ENCODE data around the gene MUC5B. TPM values are rescaled to one million over a fixed set of nuclear protein-coding genes. Genes with fewer than 3 reads are reported as not detected.

The MUC5B gene
- total RNA-seq, 1 experiment from 2014 or later, result not detected

DNA sequence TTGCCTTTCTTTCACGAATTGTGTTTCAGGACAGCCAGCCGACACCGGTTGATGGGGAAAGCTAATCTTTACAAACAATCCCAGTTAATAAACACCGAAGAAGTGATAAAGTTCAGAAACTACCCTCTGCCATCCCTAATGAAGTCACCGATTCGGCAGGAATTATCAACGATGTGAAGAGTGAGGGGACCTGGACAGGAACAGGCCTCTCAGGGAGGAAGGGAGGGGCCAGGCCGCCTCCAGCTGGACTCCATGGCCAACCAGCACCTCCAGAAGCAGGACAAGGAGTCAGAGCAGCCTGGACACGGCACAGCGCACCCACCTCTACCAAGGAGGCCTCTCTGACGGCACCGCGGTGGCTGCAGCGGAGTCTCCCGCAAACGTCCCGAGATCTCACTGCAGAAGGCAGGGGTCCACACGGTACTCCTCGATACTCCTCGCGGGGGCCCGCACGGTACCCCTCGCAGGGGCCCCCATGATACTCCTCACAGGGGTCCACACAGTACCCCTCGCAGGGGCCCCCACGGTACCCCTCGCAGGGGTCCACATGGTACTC is 82.7 kb downstream of the MUC5B start:
- Histone ChIP-seq H3K4me3 (no peak overlapping the region), H3K9me3 (replicated peaks) (no peaks in the 10 kb centered on the region), H3K27me3 (no peaks in the 10 kb centered on the region), H3K27ac (no peak overlapping the region), H3K36me3 (no peaks in the 10 kb centered on the region), H3K4me1 (no peaks in the 10 kb centered on the region)
- no peak for DNase-seq

DNA sequence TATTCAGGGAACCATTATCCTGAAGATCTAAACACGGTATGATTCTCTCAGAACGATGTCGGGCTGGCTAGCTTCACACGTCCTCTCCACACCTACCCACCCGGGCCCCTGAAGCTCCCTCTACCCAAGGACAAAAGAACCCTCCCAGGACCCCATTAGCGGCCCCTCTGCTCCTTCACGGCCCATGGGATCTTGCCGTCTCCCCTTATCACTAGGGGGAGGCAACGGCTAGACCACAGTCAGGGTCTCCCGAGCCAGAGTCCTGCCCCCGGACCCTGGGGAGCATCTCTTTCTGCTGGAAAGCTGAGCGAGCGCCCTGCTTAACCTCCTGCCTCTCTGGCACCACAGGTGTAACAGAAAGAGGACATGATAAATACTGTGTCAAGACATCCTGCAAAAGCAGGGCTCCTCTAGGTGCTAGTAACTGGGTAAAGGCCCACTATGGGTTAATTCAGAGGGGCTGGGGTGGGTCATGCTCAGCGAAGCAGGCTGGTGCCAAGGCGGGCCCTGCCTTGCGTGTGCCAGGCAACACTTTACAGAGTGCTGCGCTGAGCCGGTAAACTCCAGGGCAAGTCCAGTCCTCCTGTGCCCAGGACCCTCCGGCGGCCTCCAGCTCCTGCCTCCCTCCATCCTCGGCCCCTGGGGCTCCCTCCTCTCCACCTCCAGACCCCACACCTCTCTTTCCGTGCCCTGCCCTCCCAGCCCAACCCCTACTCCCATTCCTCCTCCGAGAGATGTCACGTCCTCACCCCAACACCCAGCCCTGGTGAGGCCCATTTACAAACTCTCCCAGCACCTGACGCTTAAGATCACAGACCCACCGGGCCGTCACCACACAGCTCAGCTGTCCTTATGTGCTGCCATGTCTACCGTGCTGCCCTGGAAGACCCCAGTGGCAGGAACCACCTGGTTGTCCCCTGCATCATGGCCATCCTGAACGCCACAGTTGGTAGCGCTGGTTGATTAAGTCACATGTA is 83.6 kb downstream of the MUC5B start:
- DNase-seq, result no peak
- Histone ChIP-seq H3K27ac (no peak overlapping the region), H3K9me3 (replicated peaks) (no peaks in the 10 kb centered on the region; the same call in 1 of the 2 replicates), H3K36me3 (no peaks in the 10 kb centered on the region), H3K4me3 (no peak overlapping the region), H3K4me1 (no peaks in the 10 kb centered on the region), H3K27me3 (no peaks in the 10 kb centered on the region)

DNA sequence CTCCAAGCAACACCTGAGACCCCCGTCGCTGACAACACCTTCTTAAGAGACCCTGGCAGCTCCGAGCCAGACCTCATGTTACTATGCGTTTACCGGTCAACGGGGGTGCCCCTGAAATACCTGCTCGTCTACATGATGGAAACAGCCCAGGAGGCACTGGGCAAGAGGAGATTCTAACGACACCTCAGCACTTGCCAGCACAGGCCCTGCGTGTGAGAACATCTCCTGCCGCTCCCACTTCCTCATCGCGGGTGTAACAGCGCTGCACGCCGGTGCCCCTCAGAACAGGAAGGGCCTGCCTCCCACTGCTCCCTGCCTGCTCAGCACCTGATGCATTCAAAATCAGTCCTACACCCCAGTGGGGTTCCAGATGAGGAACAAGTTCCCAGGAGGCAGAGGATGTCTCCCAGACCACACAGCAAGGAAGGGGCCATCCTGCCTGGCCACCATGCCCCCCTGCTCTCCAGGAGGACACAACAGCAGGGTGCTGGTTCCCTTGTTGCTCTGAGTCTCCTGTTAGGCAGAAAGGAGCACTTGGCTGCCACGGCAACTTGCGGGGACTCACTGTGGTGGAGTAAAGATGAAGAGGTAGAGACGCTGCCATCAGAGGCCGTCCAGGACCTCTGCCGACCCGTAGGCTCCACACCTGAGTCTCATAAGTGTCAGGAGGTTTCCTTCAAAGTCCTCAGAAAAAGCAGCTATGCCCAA is 84.5 kb downstream of the MUC5B start:
- H3K27ac ChIP-seq, result no peak overlapping the region
- H3K4me1 ChIP-seq, result no peaks in the 10 kb centered on the region
- no peak for DNase-seq
- H3K9me3 ChIP-seq (replicated peaks), result no peaks in the 10 kb centered on the region; the same call in 1 of the 2 replicates
- H3K4me3 ChIP-seq, result no peak overlapping the region
- no peaks in the 10 kb centered on the region for H3K27me3 ChIP-seq
- no peaks in the 10 kb centered on the region for H3K36me3 ChIP-seq

DNA sequence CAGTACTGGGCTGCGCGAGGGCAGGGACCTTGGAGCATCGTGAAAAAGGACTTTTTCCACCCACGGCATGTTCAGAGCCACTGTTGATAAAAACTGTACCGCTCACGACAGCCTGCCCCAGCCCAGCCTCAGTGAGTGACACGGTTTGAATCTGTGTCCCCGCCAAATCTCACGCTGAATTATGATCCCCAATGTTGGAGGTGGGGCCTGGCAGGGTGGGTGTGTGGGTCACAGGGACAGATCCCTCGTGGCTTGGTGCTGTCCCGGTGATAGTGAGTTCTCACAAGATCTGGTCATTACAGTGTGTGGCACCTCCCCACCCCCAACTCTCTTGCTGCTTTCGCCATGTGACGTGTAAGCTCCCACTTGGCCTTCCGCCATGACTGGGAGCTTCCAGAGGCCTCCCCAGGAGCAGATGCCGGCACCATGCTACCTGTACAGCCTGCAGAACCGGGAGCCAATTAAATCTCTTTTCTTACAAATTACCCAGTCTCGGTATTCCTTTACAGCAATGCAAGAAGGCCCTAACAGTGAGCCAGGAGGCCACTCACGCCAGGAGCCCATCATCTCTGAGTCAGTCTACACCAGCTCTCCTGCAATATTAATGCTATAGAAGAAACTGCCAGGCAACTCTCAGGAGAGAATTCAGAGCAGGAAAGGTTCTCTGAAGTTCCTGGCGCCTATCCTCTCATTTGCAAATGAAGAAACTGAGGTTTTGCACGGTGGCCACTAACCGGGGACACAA is 85.3 kb downstream of the MUC5B start:
- H3K4me1 ChIP-seq, result no peaks in the 10 kb centered on the region
- no peaks in the 10 kb centered on the region for H3K27me3 ChIP-seq
- peak overlapping the region; percentile 65 for H3K4me3 ChIP-seq
- no peaks in the 10 kb centered on the region; the same call in 1 of the 2 replicates for H3K9me3 ChIP-seq (replicated peaks)
- H3K27ac ChIP-seq, result no peak overlapping the region
- DNase-seq, result no peak
- H3K36me3 ChIP-seq, result no peaks in the 10 kb centered on the region

DNA sequence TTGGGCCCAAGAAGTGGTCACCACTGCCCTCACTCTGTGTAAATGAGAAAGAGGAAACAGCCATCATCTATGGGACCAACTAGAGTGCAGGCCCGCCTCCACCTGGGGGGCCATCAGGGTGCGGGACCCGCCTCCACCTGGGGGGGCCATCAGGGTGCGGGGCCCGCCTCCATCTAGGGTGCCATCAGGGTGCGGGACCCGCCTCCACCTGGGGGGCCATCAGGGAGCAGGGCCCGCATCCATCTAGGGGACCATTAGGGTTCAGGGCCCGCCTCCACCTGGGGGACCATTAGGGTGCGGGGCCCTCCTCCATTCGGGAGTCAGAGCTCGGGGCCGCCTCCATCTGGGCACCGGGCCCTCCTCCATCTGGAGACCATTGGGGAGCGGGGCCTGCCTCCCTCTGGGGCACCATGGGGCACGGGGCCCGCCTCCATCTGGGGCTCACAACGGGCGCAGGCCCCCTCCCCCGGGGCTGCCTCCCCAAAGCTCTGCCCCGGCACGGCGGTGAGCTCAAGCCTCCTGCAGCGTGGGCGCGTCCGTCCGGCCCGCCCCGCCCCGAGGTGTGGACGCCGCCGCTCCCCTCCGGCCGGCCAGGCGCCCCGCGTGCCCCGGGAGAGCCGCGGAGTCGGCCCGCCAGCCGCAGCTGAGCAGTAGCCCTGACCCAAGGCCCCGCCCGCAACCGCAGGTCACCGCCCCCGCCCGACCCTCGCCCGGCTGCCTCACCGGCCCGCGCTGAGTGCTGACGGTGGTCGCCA is 86.1 kb downstream of the MUC5B start:
- Histone ChIP-seq H3K4me3 (peak overlapping the region; percentile 65), H3K27me3 (no peaks in the 10 kb centered on the region), H3K36me3 (no peaks in the 10 kb centered on the region), H3K27ac (no peak overlapping the region), H3K4me1 (no peaks in the 10 kb centered on the region), H3K9me3 (replicated peaks) (no peaks in the 10 kb centered on the region; the same call in 1 of the 2 replicates)
- peak in 1 of 2 experiments; percentile 24 for DNase-seq

DNA sequence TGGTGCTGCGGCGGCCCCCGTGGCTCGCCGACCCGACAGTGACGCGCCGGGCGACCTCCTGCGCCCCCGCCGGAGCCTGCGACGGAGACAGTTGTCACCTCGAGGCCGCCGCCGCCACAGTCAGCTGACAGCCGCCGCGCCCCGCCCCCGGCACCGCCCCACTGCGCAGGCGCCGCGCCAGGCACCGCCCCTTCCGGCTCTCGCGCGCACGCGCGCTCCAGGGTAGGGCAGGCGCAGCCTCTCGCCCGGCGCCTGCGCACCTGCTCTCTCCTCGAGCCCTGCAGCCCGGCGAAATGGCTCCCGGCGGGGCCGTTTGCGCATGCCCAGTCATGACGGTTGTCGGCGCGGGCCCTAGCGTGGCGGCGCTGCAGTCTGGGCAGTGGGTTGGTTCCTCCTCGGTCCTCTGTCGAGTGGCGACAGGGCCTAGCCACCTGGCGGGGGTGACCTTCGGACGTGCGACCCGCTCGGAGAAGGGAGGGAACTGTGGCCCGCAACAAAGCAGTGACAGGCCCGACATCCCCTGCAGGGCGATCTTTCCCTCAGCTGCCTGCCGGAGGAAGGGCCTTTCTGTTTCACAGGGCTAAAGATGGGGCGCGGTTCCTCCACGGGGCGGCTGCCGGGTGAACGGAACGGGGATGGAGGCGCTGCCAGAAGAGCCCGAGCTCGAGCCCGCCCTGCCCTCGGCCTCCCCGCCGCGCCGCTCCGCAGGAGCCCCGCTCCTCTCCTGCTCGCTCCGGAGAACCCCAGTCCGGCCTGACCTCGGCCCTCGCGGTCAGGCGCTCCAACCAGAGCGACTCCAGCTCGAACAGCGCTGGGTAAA is 86.8 kb downstream of the MUC5B start, which contains the start of gene TOLLIP:
Gene TOLLIP, minus strand, starts transcription at position 135 of the 820 bp plus-strand sequence. Its CDS starts 134 bp downstream, at position 1.
- no peaks in the 10 kb centered on the region; the same call in 1 of the 2 replicates for H3K9me3 ChIP-seq (replicated peaks)
- peak within 1 kb of the TSS; percentile 65 for H3K4me3 ChIP-seq
- H3K4me1 ChIP-seq, result no peaks in the 10 kb centered on the region
- H3K27ac ChIP-seq, result peak within 1 kb of the TSS; percentile 52
- DNase-seq, result peak; percentile 93 to 94
- no peaks in the 10 kb centered on the region for H3K36me3 ChIP-seq
- no peaks in the 10 kb centered on the region for H3K27me3 ChIP-seq

DNA sequence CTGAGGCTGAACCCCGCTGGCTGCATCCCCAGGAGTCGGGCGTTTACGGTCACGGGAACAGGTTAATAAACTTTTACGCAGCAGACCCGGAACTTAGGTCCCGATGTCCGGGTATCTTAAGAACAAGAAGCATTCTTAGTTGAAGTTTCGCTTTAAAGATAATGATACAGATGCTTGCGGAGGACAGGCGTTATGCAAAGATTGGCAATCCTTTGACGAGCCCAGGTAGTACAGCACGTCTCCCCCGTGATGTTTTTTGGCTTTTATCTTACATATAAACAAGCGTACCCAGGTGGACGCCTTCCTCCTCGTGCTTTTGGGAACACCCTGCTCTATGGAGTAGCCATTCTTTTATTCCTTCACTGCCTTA is 87.4 kb downstream of the MUC5B start:
- H3K27me3 ChIP-seq, result no peaks in the 10 kb centered on the region
- no peaks in the 10 kb centered on the region for H3K36me3 ChIP-seq
- H3K9me3 ChIP-seq (replicated peaks), result no peaks in the 10 kb centered on the region; the same call in 1 of the 2 replicates
- no peak overlapping the region for H3K27ac ChIP-seq
- H3K4me3 ChIP-seq, result peak overlapping the region; percentile 65
- DNase-seq, result no peak
- H3K4me1 ChIP-seq, result no peaks in the 10 kb centered on the region

DNA sequence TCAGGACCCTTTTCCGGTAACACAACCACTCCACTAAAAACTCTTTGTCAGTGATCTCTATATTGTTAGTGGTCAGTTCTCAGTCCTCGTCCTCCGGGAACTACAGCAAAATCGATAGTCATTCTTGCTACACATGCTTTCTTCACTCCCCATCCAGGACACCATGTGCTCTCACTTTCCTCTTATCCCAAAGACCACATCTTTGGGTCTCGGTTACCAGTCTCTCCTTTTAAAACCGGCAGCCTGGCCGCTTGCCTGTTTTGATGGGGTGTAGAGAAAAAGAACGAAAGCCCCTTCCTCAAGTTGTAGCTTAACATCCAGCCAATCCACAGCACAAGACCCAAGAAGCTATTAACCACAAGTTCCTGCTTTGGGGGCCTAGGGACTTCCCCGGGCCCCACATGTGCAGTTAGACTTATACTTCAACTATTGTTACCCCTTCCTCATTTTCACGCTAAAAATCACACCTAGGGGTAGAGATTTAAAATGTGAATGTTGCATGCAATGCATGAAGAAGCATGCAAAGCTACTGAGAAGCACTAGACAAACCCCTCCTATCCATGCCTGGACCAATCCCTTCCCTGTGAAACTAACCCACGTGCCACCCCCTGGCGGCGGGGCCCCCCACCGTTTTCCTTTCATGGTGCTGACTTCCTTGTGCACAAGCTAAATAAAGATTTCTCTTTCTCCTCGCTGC is 88.1 kb downstream of the MUC5B start:
- Histone ChIP-seq H3K4me3 (no peak overlapping the region), H3K4me1 (no peaks in the 10 kb centered on the region), H3K36me3 (no peaks in the 10 kb centered on the region), H3K27me3 (no peaks in the 10 kb centered on the region), H3K9me3 (replicated peaks) (no peaks in the 10 kb centered on the region; the same call in 1 of the 2 replicates), H3K27ac (no peak overlapping the region)
- DNase-seq, result no peak

Other genes starting within 250 kb of the MUC5B start
- gene MUC6, start 186.3 kb upstream of the MUC5B start, total RNA-seq (2014; rRNA removed; shearing (Covaris generic)), result not detected in 2 replicates
- 0.06 and 0.08 TPM in 2 replicates for gene MUC2, start 148.2 kb upstream of the MUC5B start, total RNA-seq (2014; rRNA removed; shearing (Covaris generic))
- gene MUC5AC, start 65.1 kb upstream of the MUC5B start, total RNA-seq (2014; rRNA removed; shearing (Covaris generic)), result not detected in 2 replicates
- 18.9 and 20.5 TPM in 2 replicates for gene TOLLIP, start 86.6 kb downstream of the MUC5B start, total RNA-seq (2014; rRNA removed; shearing (Covaris generic))
- not detected in 2 replicates for gene BRSK2, start 166.9 kb downstream of the MUC5B start, total RNA-seq (2014; rRNA removed; shearing (Covaris generic))

Data from SJCRH30 (cell line).